ENCODE measurements around the gene DNAH10. TPM values are rescaled to one million over a fixed set of nuclear protein-coding genes. Genes with fewer than 3 reads are reported as not detected.

DNAH10 gene
- total RNA-seq, 1 experiment from 2014 or later, result 0.17 TPM

DNA sequence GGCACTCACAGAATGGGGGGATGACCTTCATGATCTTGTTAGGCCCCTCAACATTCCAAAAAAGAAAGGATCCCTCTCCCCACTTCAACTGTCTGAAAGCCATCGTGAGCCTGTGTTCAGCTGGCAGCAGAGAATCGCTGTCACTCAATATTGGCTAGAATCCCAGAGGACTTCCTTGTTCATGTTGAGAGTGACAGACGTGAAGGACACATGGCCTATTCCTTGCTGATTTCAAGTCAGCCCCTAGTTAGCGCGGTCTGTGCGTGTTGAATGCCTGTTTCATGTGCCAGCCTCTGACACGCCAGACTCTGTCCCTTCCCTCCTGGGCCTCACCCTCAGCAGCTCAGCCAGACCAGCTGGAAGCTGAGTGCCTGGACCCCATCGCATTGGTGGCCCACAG is 43.1 kb downstream of the DNAH10 start:
- no peak overlapping the region for H2BK15ac ChIP-seq (ENCODE audit: low read depth, low read length)
- no peak overlapping the region for H3K4me2 ChIP-seq (ENCODE audit: insufficient read depth, insufficient read length, low read length)
- no peak overlapping the region for H2BK5ac ChIP-seq (ENCODE audit: insufficient read length, low read length)
- H3K27me3 ChIP-seq (ENCODE audit: insufficient read depth, low read length), result no peaks in the 10 kb centered on the region
- H3K4me1 ChIP-seq (ENCODE audit: insufficient read depth, low read length), result no peaks in the 10 kb centered on the region
- H3T11ph ChIP-seq (ENCODE audit: low read length), result no peak overlapping the region
- H4K20me1 ChIP-seq (ENCODE audit: control insufficient read depth, insufficient read depth, insufficient read length), result no peaks in the 10 kb centered on the region
- peaks cover 0 to 5% of the 10 kb centered on the region in 2 experiments; a peak in 3 of 4 replicates for H3K4me1 Mint-ChIP-seq
- no CpG with 5 or more reads among the region's 8 CpGs for WGBS (ENCODE audit: extremely low coverage, insufficient read length, low lambda C conversion rate)
- H3K4ac ChIP-seq (ENCODE audit: low read depth, low read length), result no peak overlapping the region
- H3K27me3 Mint-ChIP-seq (ENCODE audit: low read depth), result peaks cover 82% of the 10 kb centered on the region
- no peak overlapping the region for H3K9ac ChIP-seq (ENCODE audit: extremely low read depth, insufficient read length, low read length)
- no peaks in the 10 kb centered on the region for H3K79me2 ChIP-seq (ENCODE audit: insufficient read depth, low read length)
- no peak overlapping the region for H2AFZ ChIP-seq (ENCODE audit: low read length)
- H2BK20ac ChIP-seq (ENCODE audit: low read depth, low read length, poor library complexity, severe bottlenecking), result no peak overlapping the region
- no peak overlapping the region for H3K23ac ChIP-seq (ENCODE audit: insufficient read length, low read depth, low read length)
- H3K23me2 ChIP-seq (ENCODE audit: insufficient read length, low read depth, low read length, poor library complexity, severe bottlenecking), result no peaks in the 10 kb centered on the region
- no peak overlapping the region for H3K56ac ChIP-seq (ENCODE audit: insufficient read length, low read depth, low read length)
- no peak for TF ChIP-seq CTCF (conservative IDR thresholded peaks at IDR 0.05)
- H3K27ac ChIP-seq (ENCODE audit: insufficient read length, low read depth, low read length), result no peak overlapping the region
- H4K8ac ChIP-seq (replicated peaks; ENCODE audit: insufficient read length, low read depth, low read length), result no peak overlapping the region
- no peak overlapping the region for H2BK120ac ChIP-seq (ENCODE audit: low read depth, low read length, poor library complexity, severe bottlenecking)
- H3K79me1 ChIP-seq (ENCODE audit: insufficient read depth, low read depth, low read length, poor library complexity, severe bottlenecking), result no peaks in the 10 kb centered on the region
- no peaks in the 10 kb centered on the region for H3K9me3 ChIP-seq (ENCODE audit: control insufficient read depth, low read depth, low read length)
- H3K36me3 Mint-ChIP-seq (ENCODE audit: insufficient read depth in 1 of 3, low read depth in 3 of 3), result no peaks in the 10 kb centered on the region; a peak in 1 of 7 replicates
- no peak overlapping the region for H2BK12ac ChIP-seq (ENCODE audit: insufficient read length, low read depth, low read length)
- no peak overlapping the region for H4K91ac ChIP-seq (ENCODE audit: insufficient read length, low read depth, low read length)
- no peak overlapping the region; a peak in 1 of 7 replicates for H3K27ac Mint-ChIP-seq
- no peak for DNase-seq
- H4K5ac ChIP-seq (ENCODE audit: insufficient read length, low read depth, low read length), result peak overlapping the region; percentile 28
- H3K18ac ChIP-seq (ENCODE audit: insufficient read length, low read depth, low read length), result peak overlapping the region; percentile 25
- no peaks in the 10 kb centered on the region; a peak in 1 of 5 replicates for H3K9me3 Mint-ChIP-seq
- no peak overlapping the region for H2AK5ac ChIP-seq (ENCODE audit: insufficient read length, low read length)
- H3K4me3 Mint-ChIP-seq, result no peak overlapping the region
- H3K14ac ChIP-seq (ENCODE audit: insufficient read depth, low read length), result peak overlapping the region; percentile 42; the same call in 1 of the 2 replicates

All from H9 (cell line).